Stimulated activated CD4-positive, alpha-beta T cell treated with anti-CD3 and anti-CD28 coated beads, Interleukin-1b, Interleukin-23, amount 100 ng/mL, for 1 hour (primary cell): ENCODE data around the gene SENP7.
"Not testable (repeated sequence)": the region's sequence is repeated elsewhere in the genome, so short reads cannot be mapped to it uniquely, and the experiment has no call there.

Experiments used
- DNase-seq, 2 donors: peaks; one replicate each; pipeline ENCODE4 v3.0.0-alpha.2; 2020; ENCODE audit warnings: low read depth in 2 of 2

The SENP7 gene, protein sequence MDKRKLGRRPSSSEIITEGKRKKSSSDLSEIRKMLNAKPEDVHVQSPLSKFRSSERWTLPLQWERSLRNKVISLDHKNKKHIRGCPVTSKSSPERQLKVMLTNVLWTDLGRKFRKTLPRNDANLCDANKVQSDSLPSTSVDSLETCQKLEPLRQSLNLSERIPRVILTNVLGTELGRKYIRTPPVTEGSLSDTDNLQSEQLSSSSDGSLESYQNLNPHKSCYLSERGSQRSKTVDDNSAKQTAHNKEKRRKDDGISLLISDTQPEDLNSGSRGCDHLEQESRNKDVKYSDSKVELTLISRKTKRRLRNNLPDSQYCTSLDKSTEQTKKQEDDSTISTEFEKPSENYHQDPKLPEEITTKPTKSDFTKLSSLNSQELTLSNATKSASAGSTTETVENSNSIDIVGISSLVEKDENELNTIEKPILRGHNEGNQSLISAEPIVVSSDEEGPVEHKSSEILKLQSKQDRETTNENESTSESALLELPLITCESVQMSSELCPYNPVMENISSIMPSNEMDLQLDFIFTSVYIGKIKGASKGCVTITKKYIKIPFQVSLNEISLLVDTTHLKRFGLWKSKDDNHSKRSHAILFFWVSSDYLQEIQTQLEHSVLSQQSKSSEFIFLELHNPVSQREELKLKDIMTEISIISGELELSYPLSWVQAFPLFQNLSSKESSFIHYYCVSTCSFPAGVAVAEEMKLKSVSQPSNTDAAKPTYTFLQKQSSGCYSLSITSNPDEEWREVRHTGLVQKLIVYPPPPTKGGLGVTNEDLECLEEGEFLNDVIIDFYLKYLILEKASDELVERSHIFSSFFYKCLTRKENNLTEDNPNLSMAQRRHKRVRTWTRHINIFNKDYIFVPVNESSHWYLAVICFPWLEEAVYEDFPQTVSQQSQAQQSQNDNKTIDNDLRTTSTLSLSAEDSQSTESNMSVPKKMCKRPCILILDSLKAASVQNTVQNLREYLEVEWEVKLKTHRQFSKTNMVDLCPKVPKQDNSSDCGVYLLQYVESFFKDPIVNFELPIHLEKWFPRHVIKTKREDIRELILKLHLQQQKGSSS

DNA sequence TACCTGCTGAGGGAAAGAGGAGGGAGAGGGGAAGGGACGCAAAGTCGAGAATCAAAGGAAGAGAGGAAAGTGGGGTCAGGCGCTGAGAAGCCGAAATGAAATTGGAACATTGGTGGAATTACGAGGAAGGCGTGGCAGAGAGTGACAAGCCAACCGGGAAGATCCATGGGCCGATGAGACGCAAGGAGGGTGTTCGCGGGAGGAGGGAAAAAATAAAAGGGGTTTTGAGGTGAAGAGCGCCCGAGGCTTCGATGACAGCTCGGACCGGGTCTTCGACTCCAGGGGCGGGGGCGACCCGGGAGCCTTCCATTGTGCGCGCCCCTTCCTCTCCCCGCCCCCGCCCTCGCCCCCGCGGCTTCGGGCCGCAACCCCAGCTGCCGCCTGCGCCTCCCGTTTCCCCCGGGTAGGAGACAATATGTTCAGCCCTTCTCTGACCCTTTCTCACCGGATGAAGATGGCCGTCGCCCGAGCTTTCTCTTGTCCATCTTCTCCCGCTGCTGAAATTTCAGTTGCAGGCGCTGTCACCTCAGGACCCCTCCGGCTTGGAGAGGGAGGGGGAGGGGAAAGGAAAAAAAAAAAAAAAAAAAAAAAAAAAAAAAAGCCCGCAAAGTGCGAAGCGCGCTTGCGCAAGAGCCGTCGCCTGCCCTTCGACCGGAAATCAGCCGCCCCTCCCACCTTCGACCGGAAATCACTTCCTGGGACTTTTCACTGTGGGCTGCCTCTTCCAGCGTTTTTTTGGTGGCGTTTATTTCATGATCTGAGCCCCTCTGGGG lies at the start of gene SENP7:
TSS of gene SENP7 (minus strand) at position 567 of the 773 bp plus-strand sequence. CDS start at position 485, 82 bp downstream.
- peak; percentile 37 to 52 for DNase-seq

DNA sequence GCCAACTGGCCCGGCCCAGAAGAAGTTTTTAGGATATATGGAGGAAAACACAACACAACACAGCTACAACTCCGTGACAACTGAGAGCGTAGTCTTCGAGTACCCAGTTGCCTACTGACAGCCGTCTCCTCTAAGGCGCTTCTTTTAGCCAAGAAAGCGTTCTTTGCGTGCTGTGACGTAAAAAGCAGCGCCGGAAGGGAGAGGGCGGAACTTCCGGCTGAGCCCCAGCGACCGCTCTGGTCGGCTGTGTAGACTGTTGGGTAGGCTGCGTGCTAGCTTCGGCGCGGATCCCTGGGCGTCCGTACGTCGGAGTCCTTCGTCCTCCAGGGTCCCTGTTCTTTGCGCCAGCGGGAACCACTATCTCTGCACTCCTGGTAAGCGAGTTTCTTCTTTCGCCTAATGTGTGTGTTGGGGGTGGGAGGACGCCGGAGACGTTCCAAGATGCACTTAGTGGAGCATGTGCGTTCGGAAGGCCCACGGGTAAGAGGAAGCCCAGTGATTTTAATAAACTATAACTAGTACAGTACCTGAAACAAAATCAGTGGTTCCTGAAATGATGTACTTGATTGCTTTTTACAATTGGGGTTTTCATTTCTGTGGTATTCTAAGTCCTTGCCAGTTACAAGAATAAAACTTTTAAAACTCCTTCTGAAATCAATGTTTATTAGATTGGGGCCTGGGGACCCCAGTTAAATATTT lies 48.8 kb upstream of the SENP7 start, which contains the start of gene TRMT10C:
TSS of gene TRMT10C (plus strand) at position 239 of the 699 bp plus-strand sequence. CDS start 2,914 bp downstream, outside the sequence.
- DNase-seq = peak; percentile 67 to 80

- no peak for DNase-seq
Measured at GRCh38 chr3:101556064-101556463, 43.1 kb upstream of the SENP7 start.

DNA sequence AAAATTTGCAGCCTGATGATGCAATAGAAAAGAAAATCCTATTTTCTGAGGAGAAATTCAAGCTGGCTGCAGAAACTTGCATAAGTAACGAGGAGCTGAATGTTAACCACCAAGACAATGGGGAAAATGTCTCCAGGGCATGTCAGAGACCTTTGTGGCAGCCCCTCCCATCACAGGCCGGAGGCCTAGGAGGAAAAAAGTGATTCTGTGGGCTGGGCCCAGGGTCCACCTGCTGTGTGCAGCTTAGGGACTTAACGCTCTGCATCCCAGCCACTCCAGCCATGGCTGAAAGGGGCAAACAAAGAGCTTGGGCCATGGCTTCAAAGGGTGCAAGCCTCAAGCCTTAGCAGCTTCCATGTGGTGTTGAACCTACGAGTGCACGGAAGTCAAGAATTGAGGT lies 40.4 kb upstream of the SENP7 start:
- DNase-seq = not testable (repeated sequence)

- not testable (repeated sequence) for DNase-seq
Measured at GRCh38 chr3:101551359-101552081, 38.5 kb upstream of the SENP7 start.

DNA sequence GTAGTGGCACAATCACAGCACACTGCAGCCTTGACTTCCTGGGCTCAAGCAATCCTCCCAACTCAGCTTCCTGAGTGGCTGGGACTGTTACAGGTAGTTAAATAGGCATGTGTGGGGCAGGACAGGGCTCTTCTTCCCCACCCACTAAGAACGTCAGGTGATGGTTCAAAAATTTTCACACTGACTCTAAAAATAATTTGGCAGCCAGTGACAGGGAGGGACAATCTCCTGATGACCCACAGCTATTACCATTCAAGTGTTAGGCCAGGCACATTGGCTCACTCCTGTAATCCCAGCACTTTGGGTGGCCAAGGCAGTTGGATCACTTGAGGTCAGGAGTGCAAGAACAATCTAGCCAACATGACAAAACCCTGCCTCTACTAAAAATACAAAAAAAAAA lies 36.5 kb upstream of the SENP7 start:
- no peak for DNase-seq

GRCh38 chr3:101548527-101549105 lies 35.6 kb upstream of the SENP7 start:
- no peak for DNase-seq

DNA sequence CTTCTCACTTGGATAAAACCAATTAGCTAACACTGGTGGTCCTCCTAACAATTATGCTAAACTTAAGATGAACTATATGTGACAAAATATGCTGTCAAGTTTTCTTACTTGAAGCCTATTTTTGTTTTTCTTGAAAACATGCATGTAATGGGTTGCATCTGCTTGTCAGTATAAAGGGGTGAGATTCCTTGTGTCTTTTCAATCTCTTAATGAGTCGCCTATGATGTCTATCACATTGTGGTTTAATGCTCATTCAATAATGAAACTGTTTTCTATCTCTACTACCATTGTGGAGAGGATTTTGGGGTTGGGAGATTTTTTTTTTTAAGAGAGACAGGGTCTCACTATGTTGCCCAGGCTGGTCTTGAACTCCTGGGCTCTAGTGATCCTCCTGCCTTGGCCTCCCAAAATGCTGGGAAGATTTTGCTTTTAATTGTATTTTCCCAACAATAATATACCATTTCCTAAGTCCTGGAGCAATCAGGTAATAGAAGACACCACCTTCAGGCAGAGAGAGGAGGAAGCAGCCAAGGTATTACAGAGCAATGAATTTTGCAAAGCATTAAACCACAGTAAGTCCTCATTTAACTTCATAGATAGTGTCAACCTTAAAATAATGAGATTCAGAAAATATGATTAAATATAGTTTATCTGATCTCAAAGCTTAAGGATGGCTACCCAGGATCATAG lies 31.3 kb upstream of the SENP7 start:
- DNase-seq = no peak

DNA sequence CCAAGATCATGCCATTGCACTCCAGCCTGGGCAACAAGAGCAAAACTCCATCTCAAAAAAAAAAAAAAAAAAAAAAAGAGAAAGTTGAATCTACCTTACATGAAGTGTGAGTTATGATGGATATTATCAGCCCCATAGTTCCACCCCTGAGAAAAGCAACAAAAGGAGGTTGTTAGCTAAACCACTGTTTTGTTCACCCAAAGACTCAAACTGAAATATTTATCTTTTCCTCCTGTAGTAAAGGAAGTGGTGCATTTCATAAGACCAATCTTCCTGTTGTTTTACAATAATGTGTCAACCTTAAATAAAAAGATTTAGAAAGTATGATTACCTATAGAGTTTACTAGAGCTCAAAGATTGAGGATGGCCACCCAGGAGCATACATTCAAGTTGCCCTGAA lies 29.9 kb upstream of the SENP7 start:
- DNase-seq = no peak

GRCh38 chr3:101536955-101537354 lies 23.9 kb upstream of the SENP7 start:
- not testable (repeated sequence) for DNase-seq

DNA sequence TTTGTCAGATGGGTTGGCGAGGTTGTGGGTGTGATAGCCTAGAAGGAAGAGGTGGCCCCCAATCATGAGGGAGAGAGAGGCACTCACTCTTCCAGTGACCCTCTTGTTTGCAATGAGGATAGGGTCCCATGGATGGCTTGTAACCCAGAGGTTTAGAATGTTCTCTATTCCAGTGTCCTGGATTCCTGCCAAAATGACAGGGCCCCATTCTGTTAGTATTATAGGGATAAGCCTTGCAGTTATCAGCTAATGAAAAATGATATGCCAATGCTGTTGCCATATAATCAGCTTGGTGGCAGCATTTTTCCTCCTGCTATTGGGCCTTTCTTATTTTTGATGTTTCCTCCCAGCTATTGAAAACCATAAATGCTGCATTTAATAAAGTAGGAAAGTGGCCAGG lies 23.3 kb upstream of the SENP7 start:
- no peak for DNase-seq

- DNase-seq = no peak
Measured at GRCh38 chr3:101535221-101535620, 22.2 kb upstream of the SENP7 start.

DNA sequence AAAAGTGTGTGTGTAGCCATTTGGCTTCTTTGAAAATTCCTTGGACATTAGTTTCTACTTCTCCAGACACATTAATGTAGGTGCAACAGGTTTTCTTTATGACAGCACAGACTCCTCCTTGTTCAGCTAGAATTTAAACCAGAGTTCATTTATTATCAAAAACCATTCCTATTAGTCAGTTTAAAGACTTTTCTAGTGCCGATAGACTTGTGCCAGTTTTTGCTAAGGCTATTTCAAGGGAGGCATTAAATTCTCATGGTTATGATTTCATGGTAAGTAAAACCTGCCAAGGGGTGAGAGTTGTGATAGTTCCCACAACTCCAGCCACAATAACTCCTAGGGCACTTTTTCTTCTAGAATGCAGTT lies 20.6 kb upstream of the SENP7 start:
- DNase-seq = no peak

DNA sequence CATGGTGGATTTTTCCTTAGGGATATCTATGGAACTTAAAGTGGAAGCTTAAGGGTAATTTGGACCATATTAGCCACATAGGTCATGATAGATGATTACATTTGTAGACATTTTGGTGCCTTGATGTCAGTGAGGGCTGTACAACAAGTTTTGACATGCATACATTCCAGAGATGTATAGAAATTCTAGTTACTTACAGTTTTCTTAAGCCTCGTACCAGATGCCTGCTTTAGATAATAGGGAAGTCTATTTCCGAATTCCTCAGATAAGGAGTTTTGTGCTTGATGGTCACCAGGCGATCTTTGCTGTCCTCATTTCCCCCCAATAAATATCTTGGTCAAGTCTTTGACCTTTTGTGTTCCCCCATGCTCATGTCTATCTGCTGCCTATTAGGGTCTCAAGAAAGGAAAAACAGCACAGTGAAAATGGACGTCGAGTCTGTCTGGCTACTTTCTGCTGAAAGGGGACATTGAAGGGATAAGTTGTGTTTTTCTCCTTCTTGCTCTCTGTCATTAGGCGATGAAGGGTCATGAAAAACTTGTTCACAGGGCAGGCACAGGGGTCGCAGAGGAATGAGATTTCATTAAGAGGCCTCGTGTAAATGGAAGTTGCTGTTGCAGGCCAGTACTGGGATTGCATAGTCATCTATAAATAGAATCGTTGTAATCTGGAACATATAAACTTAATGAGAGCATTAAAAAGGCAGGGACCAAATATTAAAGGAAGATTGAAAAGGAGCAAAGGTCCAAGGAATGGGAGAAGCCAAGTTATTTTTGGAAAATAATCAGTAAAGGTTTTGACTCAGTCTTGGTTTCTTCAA lies 20.0 kb upstream of the SENP7 start:
- DNase-seq = no peak

GRCh38 chr3:101531473-101532086 lies 18.6 kb upstream of the SENP7 start:
- DNase-seq = no peak

DNA sequence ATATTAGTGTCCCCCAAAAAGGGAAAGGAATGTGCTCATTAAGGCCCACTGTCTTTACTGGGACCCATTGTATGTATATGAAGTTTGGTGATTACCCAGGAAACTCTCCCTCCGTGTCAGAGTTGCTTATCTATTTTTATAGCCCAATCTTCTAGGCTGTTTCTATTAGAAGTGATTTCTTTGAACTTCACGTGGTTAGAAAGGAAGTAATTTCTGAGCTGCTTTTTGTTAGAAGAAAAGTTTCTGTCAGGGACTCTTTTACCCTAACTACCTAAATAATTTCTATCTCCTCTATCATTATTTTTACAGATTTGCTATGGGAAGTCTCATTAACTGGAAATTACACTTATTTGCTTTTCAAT lies 17.7 kb upstream of the SENP7 start:
- no peak for DNase-seq

GRCh38 chr3:101529816-101530685 lies 17.0 kb upstream of the SENP7 start:
- no peak for DNase-seq
